ENCODE results near the gene FAM120B. TPM values are rescaled to one million over a fixed set of nuclear protein-coding genes. Genes with fewer than 3 reads are reported as not detected.

Gene FAM120B
- total RNA-seq, 3 donors from 2014 or later, result 30.7 to 40.0 (median 38.3) TPM

Small RNA genes lying within 50 kb of the gene (microRNA-seq; reads per million reads assigned to microRNA genes)
- gene MIR4644, result not detected

Other genes starting within 250 kb of the FAM120B start
- gene DLL1, start 15.7 kb upstream of the FAM120B start, total RNA-seq, result 10 to 100 TPM; 11.0 to 24.0 (median 16.5) TPM
- gene PSMB1, start 246.5 kb downstream of the FAM120B start, total RNA-seq, result 100 to 1,000 TPM; 107 to 150 (median 124) TPM
- gene TBP, start 247.6 kb downstream of the FAM120B start, total RNA-seq, result 10 to 100 TPM; 12.9 to 15.1 (median 13.4) TPM